IMR-90 (cell line): ENCODE measurements around the gene SEPTIN10. TPM values are rescaled to one million over a fixed set of nuclear protein-coding genes. Genes with fewer than 3 reads are reported as not detected.

Experiments
- ATAC-seq: fragments of 200-7000 bp; cut with Tn5 transposase; 2 replicates; pipeline ENCODE4 v1.9.1; 2020; ENCODE audit warnings: low read depth, mild to moderate bottlenecking, moderate library complexity
- BruUV-seq: library from RNA; stranded (reverse); fragments of 400-500 nt; replicated peaks from 2 replicates; lab custom pipeline; 2021; lab: Mats Ljungman, UMichigan
- CTCF ChIA-PET: fragments of 300-600 bp; formaldehyde crosslinking; extraction: SDS; loops from one replicate; lab custom pipeline; 2021; ENCODE audit warnings: antibody characterized with exemption; lab: Yijun Ruan, JAX
- POLR2A ChIA-PET: fragments of 300-600 bp; sonication (Branson Sonifier 250); formaldehyde crosslinking; loops from one replicate; lab custom pipeline; 2022; ENCODE audit warnings: antibody characterized with exemption; ENCODE audit not compliant: unreplicated experiment; lab: Charles Lee
- DNase-seq: peaks from one replicate; pipeline ENCODE4 v3.0.0; 2013
- H2AFZ ChIP-seq: replicated peaks from 2 replicates; pipeline ENCODE3; 2013; ENCODE audit warnings: low read length, mild to moderate bottlenecking; ENCODE audit not compliant: poor library complexity
- H2AK5ac ChIP-seq: 2 replicates; pipeline ENCODE4 v1.6.1; 2013; ENCODE audit warnings: low read depth, low read length, inconsistent platforms
- H2AK9ac ChIP-seq: replicated peaks from 2 replicates; pipeline ENCODE3; 2013; ENCODE audit warnings: mild to moderate bottlenecking, low read depth, low read length, moderate library complexity; ENCODE audit not compliant: poor library complexity
- H2BK120ac ChIP-seq: 2 replicates; pipeline ENCODE4 v1.6.1; 2013; ENCODE audit warnings: low read depth, low read length, inconsistent platforms
- H2BK15ac ChIP-seq: 3 replicates; pipeline ENCODE4 v1.6.1; 2013; ENCODE audit warnings: low read depth, low read length, inconsistent platforms
- H2BK20ac ChIP-seq: 2 replicates; pipeline ENCODE4 v1.6.1; 2013; ENCODE audit warnings: low read depth, mild to moderate bottlenecking, inconsistent platforms, low read length, moderate library complexity
- H2BK5ac ChIP-seq: 2 replicates; pipeline ENCODE4 v1.6.1; 2013; ENCODE audit warnings: mild to moderate bottlenecking, low read depth, low read length, inconsistent platforms; ENCODE audit not compliant: poor library complexity, severe bottlenecking
- H3K14ac ChIP-seq: replicated peaks from 2 replicates; pipeline ENCODE4 v1.6.1; 2013; ENCODE audit warnings: low read depth, low read length, inconsistent platforms
- H3K18ac ChIP-seq: 2 replicates; pipeline ENCODE4 v1.6.1; 2013; ENCODE audit warnings: low read depth, low read length, control low read depth
- H3K23ac ChIP-seq: 2 replicates; pipeline ENCODE4 v1.6.1; 2013; ENCODE audit warnings: low read depth, low read length, inconsistent platforms
- H3K27ac ChIP-seq: 2 replicates; pipeline ENCODE4 v1.5.1; 2013; ENCODE audit warnings: mild to moderate bottlenecking, control low read depth, low read length; ENCODE audit not compliant: insufficient read depth
- H3K27me3 ChIP-seq: 2 replicates; pipeline ENCODE4 v1.6.1; 2013; ENCODE audit warnings: low read length; ENCODE audit not compliant: control insufficient read depth, insufficient read depth
- H3K36me3 ChIP-seq: 2 replicates; pipeline ENCODE4 v1.6.1; 2013; ENCODE audit warnings: low read length, mixed read lengths; ENCODE audit not compliant: control insufficient read depth, insufficient read depth
- H3K4ac ChIP-seq: 2 replicates; pipeline ENCODE4 v1.6.1; 2013; ENCODE audit warnings: low read depth, low read length, inconsistent platforms
- H3K4me1 ChIP-seq: 2 replicates; pipeline ENCODE4 v1.6.1; 2013; ENCODE audit warnings: low read length, mixed read lengths; ENCODE audit not compliant: control insufficient read depth, insufficient read depth
- H3K4me2 ChIP-seq: 2 replicates; pipeline ENCODE4 v1.6.1; 2013; ENCODE audit warnings: low read depth, mild to moderate bottlenecking, control low read depth, low read length, moderate library complexity
- H3K4me3 ChIP-seq: 2 replicates; pipeline ENCODE4 v1.5.1; 2013; ENCODE audit warnings: low read depth, mild to moderate bottlenecking, control low read depth, low read length, moderate library complexity; ENCODE audit not compliant: insufficient read depth
- H3K56ac ChIP-seq: 2 replicates; pipeline ENCODE4 v1.6.1; 2013; ENCODE audit warnings: low read length, inconsistent platforms; ENCODE audit not compliant: insufficient read depth; ENCODE audit errors: extremely low read depth
- H3K79me1 ChIP-seq, 2 experiments: 2 replicates each; pipeline ENCODE4 v1.6.1; 2013; ENCODE audit warnings: low read length in 2 of 2, inconsistent platforms in 1 of 2, low read depth in 1 of 2
- H3K9ac ChIP-seq: 2 replicates; pipeline ENCODE4 v1.6.1; 2013; ENCODE audit warnings: low read depth, low read length, control low read depth
- H3K9me1 ChIP-seq: 2 replicates; pipeline ENCODE4 v1.6.1; 2013; ENCODE audit warnings: low read length, inconsistent platforms; ENCODE audit not compliant: insufficient read depth
- H3K9me3 ChIP-seq: 2 replicates; pipeline ENCODE4 v1.6.1; 2013; ENCODE audit warnings: low read length; ENCODE audit not compliant: control insufficient read depth, insufficient read depth
- H4K20me1 ChIP-seq: 2 replicates; pipeline ENCODE4 v1.6.1; 2013; ENCODE audit warnings: low read length, inconsistent platforms; ENCODE audit not compliant: insufficient read depth
- H4K5ac ChIP-seq: 2 replicates; pipeline ENCODE4 v1.6.1; 2013; ENCODE audit warnings: mild to moderate bottlenecking, low read depth, low read length, control low read depth
- H4K8ac ChIP-seq, 2 experiments: 2 replicates each; pipeline ENCODE4 v1.6.1; 2013; ENCODE audit warnings: low read depth in 2 of 2, low read length in 2 of 2, control low read depth in 1 of 2, inconsistent platforms in 1 of 2
- H4K91ac ChIP-seq: 2 replicates; pipeline ENCODE4 v1.6.1; 2013; ENCODE audit warnings: low read depth, low read length, inconsistent platforms; ENCODE audit not compliant: insufficient read depth
- BHLHE40 ChIP-seq: fragments of 150-350 bp; IDR thresholded peaks from 2 replicates; pipeline ENCODE4 v1.6.1; 2016; ENCODE audit warnings: mild to moderate bottlenecking, low read depth, low read length
- CEBPB ChIP-seq: IDR thresholded peaks from 2 replicates; pipeline ENCODE4 v1.6.1; 2012; ENCODE audit warnings: low read depth, low read length, improper control_type of control experiment
- CHD1 ChIP-seq: IDR thresholded peaks from 2 replicates; pipeline ENCODE4 v1.6.1; 2012; ENCODE audit warnings: low read depth, low read length, improper control_type of control experiment
- CTCF ChIP-seq: conservative IDR thresholded peaks from 2 replicates; pipeline ENCODE4 v1.5.1; 2012; ENCODE audit warnings: mild to moderate bottlenecking, low read depth, low read length, improper control_type of control experiment
- FOS ChIP-seq: fragments of 150-350 bp; IDR thresholded peaks from 2 replicates; pipeline ENCODE4 v1.6.1; 2016; ENCODE audit warnings: low read depth, low read length
- MAFK ChIP-seq: IDR thresholded peaks from 2 replicates; pipeline ENCODE4 v1.6.1; 2012; ENCODE audit warnings: low read depth, low read length, improper control_type of control experiment
- MAZ ChIP-seq: IDR thresholded peaks from 2 replicates; pipeline ENCODE4 v1.6.1; 2012; ENCODE audit warnings: low read depth, mild to moderate bottlenecking, low read length, improper control_type of control experiment, moderate library complexity, borderline replicate concordance
- MXI1 ChIP-seq: IDR thresholded peaks from 2 replicates; pipeline ENCODE4 v1.6.1; 2012; ENCODE audit warnings: low read depth, mild to moderate bottlenecking, low read length, moderate library complexity, borderline replicate concordance
- NFE2L2 ChIP-seq: fragments of 150-350 bp; IDR thresholded peaks from 2 replicates; pipeline ENCODE4 v1.6.1; 2016; ENCODE audit warnings: low read depth, mild to moderate bottlenecking, low read length
- POLR2A ChIP-seq: IDR thresholded peaks from 2 replicates; pipeline ENCODE4 v1.6.1; 2012; ENCODE audit warnings: mild to moderate bottlenecking, low read depth, low read length
- RAD21 ChIP-seq: IDR thresholded peaks from 2 replicates; pipeline ENCODE4 v1.6.1; 2012; ENCODE audit warnings: low read length, improper control_type of control experiment
- RCOR1 ChIP-seq: IDR thresholded peaks from 2 replicates; pipeline ENCODE4 v1.6.1; 2012; ENCODE audit warnings: mild to moderate bottlenecking, low read length, improper control_type of control experiment; ENCODE audit not compliant: insufficient replicate concordance
- RFX5 ChIP-seq: IDR thresholded peaks from 2 replicates; pipeline ENCODE4 v1.8.0; 2012; ENCODE audit warnings: low read depth, mild to moderate bottlenecking, low read length, moderate library complexity
- SMC3 ChIP-seq: fragments of 150-350 bp; IDR thresholded peaks from 2 replicates; pipeline ENCODE4 v1.6.1; 2016; ENCODE audit warnings: low read depth, mild to moderate bottlenecking, antibody characterized with exemption, low read length, moderate library complexity
- USF2 ChIP-seq: fragments of 150-350 bp; IDR thresholded peaks from 2 replicates; pipeline ENCODE4 v1.6.1; 2017; ENCODE audit warnings: mild to moderate bottlenecking, antibody characterized with exemption, low read length, low read depth
- WGBS, 2 experiments: methylation state at CpG; one replicate each; pipeline versions ENCODE4 v1.1.5 to v1.1.7; 2013; ENCODE audit warnings: missing lambda C conversion rate in 2 of 2; ENCODE audit not compliant: insufficient read length in 1 of 2; ENCODE audit errors: extremely low coverage in 2 of 2; 5-methylcytosine and 5-hydroxymethylcytosine counted together
- dilution Hi-C: fragments of 300-500 bp; cut with HindIII; formaldehyde crosslinking; loops from one replicate; pipeline ENCODE4 v1.14.3; 2018; ENCODE audit warnings: low sequenced_read_pairs; ENCODE audit not compliant: unreplicated experiment
- in situ Hi-C: fragments of 300-500 bp; cut with MboI; formaldehyde crosslinking; loops from 3 replicates; pipeline ENCODE4 v1.14.3; 2019; ENCODE audit warnings: low sequenced_read_pairs, inconsistent platforms, mixed read lengths
- intact Hi-C: fragments of 100-400 bp; cut with micrococcal nuclease; formaldehyde crosslinking; loops from 2 replicates; pipeline ENCODE4 v1.10.0; 2022
- polyA plus RNA-seq, 3 experiments: library from polyadenylated mRNA; depleted of rRNA; stranded (reverse); fragments of >200 nt; gene quantifications; 2 replicates each; pipeline ENCODE4 v1.2.3, GENCODE V29; 2012; ENCODE audit warnings: low replicate concordance in 1 of 3
- total RNA-seq: library from RNA; depleted of rRNA; stranded (reverse); fragments of >200 nt; gene quantifications from 2 replicates; pipeline ENCODE4 v1.2.3, GENCODE V29; 2012
- TF ChIP-seq, protein P1 (sequence below): fragments of 150-350 bp; IDR thresholded peaks from 2 replicates; pipeline ENCODE4 v1.6.1; 2016; ENCODE audit warnings: low read depth, mild to moderate bottlenecking, low read length, moderate library complexity, borderline replicate concordance

SEPTIN10 gene
- total and polyA plus RNA-seq, 2 of the 4 experiments (the other 2 are of a cell fraction), result 55.4 to 82.6 TPM

GRCh38 chr2:109511168-109511567 is 102.6 kb downstream of the SEPTIN10 start:
- Histone ChIP-seq H3K9me1 (peaks cover 17% of the 10 kb centered on the region), H2BK20ac (no peak overlapping the region), H3K4me1 (peaks cover 8% of the 10 kb centered on the region), H2BK120ac (no peak overlapping the region), H3K4me2 (no peak overlapping the region), H4K5ac (no peak overlapping the region), H2BK15ac (no peak overlapping the region), H4K91ac (no peak overlapping the region), H4K8ac (no peak overlapping the region), H2AFZ (no peak overlapping the region), H3K14ac (no peak overlapping the region), H3K4me3 (no peak overlapping the region), H3K9me3 (no peaks in the 10 kb centered on the region), H4K20me1 (peaks cover 11% of the 10 kb centered on the region), H3K9ac (no peak overlapping the region), H3K79me1 (0 out of 4 replicates have a peak, but pooled peaks cover 0 to 6% of the 10 kb centered on the region in 2 experiments), H3K27me3 (no peaks in the 10 kb centered on the region), H3K56ac (no peak overlapping the region), H3K23ac (no peak overlapping the region), H3K18ac (no peak overlapping the region), H3K36me3 (no peaks in the 10 kb centered on the region), H2BK5ac (no peak overlapping the region), H2AK9ac (peak overlapping the region; percentile 8), H3K4ac (no peak overlapping the region), H2AK5ac (no peak overlapping the region), H3K27ac (no peak overlapping the region)
- CTCF ChIA-PET, result interaction anchor here (1.4 kb wide), 1 partner anchor 14 kb away, joined by 9 read pairs; no protein-coding TSS in a partner anchor
- dilution Hi-C loops (no loop called here), in situ Hi-C loops (no loop called here), intact Hi-C loops (loop anchor here (2.0 to 10.0 kb wide), 4 partner anchors 64 to 249 kb away; no protein-coding TSS in a partner anchor)
- BruUV-seq, result no TSS peak
- POLR2A ChIA-PET, result no interaction called here
- WGBS, 2 experiments, result 84% methylated on average over 2 of the region's 3 CpGs; no CpG with 5 or more reads in 1 of the 2 experiments
- DNase-seq (no peak), ATAC-seq (no peak)
- TF ChIP-seq BHLHE40 (no peak), MAFK (no peak), CTCF (no peak), RCOR1 (no peak), FOS (no peak), CHD1 (no peak), USF2 (no peak), MXI1 (no peak), SMC3 (no peak), RAD21 (no peak), MAZ (no peak), NFE2L2 (no peak), POLR2A (no peak), RFX5 (no peak), CEBPB (no peak)
- TF ChIP-seq, protein P1, sequence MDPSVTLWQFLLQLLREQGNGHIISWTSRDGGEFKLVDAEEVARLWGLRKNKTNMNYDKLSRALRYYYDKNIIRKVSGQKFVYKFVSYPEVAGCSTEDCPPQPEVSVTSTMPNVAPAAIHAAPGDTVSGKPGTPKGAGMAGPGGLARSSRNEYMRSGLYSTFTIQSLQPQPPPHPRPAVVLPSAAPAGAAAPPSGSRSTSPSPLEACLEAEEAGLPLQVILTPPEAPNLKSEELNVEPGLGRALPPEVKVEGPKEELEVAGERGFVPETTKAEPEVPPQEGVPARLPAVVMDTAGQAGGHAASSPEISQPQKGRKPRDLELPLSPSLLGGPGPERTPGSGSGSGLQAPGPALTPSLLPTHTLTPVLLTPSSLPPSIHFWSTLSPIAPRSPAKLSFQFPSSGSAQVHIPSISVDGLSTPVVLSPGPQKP, result no peak
